NOMO-1 treated with dmso at 0.1 percent for 144 hours (cell line): Measurements from ENCODE around the gene UBXN10.

ENCODE experiments used
- DNase-seq: peaks from one replicate; lab custom pipeline; 2025; ENCODE audit not compliant: unreplicated experiment; lab: John Stamatoyannopoulos, UW

The UBXN10 gene, protein sequence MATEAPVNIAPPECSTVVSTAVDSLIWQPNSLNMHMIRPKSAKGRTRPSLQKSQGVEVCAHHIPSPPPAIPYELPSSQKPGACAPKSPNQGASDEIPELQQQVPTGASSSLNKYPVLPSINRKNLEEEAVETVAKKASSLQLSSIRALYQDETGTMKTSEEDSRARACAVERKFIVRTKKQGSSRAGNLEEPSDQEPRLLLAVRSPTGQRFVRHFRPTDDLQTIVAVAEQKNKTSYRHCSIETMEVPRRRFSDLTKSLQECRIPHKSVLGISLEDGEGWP

DNA sequence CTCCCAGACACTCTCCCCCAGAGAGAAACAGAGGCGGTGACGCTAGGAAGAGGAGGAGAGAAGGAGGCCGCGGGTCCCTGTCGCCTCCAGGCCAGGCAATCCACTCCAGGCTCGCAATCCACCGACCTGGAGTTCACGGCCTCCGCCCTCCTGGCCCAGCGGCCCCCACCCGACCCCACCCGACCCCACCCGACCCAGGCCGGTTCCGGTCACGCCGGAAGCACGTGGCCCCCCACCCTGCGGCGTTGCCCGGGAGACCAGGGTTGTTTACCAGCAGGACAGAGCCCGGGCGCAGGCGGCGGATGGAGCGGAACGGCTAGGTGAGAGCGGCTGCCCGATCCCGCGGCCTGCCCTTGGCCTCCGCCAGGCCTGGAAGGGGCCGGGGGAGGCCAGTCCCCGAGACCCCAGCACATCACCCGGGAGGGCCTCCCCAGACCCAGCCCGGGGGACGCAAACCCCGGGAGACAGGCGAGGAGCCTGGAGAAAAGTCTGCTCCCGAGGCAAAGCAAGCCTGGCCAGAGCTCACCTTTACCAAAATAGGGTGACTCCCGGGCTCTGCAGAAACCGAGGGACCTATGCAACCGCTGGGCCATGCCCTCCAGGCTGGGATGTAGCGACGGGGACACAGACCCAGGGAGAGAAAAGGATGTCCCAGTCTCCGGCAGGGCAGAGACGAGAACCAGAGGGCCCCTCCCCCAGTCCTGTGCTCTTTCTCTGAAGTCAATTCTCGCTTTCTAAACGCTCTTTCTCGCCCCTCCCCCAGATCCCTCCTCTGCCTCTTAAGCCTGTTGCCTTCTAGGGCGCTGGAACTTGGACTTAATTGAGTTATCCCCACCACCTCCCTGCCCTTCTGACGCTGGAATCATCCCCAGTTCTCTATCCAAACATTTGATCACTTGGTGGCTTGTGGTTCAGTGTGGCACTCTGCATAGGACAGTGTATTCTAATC lies at the start of gene UBXN10, which contains the start of gene PLA2G2C:
TSS of gene UBXN10 (plus strand) at position 263 of the 949 bp plus-strand sequence. CDS start 4,466 bp downstream, outside the sequence.
TSS of gene PLA2G2C (minus strand) at position 685 of the 949 bp plus-strand sequence. CDS start 9,155 bp downstream, outside the sequence.
- no peak for DNase-seq

DNA sequence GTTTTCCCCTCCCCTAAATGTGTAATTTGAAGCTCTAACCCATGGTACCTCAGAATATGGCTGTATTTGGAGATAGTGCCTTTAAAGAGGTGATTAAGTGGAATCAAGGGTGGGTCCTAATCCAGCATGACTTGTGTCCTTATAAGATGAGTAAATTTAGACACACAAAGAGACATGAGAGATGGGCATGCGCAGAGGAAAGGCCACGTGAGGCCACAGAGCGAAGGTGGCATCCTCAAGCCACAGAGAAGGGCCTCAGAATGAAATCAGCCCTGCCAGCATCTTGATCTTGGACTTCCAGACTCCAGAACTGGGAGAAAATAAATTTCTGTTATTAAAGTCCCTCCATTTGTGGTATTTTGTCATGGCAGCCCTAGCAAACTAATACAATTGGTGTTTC lies 49.6 kb upstream of the UBXN10 start:
- DNase-seq = no peak

DNA sequence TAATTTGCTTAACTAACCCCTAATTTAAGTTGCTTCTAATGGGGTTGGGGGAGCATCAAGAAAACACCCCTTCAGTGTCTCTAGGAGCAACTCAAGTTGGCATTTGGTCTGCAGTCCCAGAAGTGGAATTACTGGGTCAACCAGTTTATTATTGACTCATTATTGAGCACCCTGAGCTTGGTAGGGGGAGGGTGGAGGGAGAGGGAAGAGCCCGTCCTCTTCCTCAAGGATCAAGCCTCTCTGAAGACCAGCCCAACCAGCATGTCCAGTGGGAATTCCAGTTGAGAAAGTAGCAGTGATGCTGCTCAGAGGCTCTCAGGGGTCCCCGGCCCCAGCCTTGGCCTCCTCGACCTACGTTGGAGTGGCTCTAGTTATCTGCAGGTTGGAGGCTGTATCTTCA lies 48.8 kb upstream of the UBXN10 start:
- no peak for DNase-seq

DNA sequence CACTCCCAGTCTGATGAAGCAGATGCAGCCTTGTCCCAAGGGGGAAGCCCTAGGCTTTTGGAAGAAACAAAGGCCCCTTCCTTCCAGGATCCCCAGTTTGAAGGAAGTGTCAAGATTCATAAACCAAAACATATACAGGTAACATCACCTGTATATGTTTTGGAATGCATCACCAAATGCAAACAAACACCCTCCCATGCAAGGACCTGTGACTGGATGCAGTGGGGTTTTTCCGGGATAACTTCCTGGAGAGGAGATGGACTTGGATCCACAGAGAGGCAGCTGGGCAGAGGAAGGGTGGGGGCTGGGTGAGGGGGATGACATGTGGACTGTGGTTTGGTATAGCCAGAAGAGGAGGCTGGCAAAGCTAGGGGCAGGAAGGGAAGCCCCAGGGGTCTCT lies 48.3 kb upstream of the UBXN10 start:
- DNase-seq = no peak

DNA sequence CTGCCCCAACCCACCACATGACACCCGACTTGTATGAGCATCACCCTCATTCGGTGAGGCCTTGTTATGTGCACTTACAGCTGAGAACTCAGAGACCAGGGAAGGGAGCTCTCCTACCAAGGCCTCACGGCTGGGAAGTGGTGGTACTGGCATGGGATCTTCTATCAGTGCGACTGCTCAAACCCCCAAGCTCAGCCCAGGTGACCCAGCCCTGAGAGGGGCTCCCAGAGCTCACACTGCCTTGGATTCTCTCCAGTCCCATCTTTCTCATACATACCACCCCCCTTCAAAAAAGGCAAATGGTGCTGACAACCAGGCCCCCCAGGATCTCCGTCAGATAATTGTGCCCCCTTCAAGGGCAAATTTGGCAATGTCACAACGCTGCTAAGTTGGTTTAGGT lies 47.5 kb upstream of the UBXN10 start:
- DNase-seq = no peak

DNA sequence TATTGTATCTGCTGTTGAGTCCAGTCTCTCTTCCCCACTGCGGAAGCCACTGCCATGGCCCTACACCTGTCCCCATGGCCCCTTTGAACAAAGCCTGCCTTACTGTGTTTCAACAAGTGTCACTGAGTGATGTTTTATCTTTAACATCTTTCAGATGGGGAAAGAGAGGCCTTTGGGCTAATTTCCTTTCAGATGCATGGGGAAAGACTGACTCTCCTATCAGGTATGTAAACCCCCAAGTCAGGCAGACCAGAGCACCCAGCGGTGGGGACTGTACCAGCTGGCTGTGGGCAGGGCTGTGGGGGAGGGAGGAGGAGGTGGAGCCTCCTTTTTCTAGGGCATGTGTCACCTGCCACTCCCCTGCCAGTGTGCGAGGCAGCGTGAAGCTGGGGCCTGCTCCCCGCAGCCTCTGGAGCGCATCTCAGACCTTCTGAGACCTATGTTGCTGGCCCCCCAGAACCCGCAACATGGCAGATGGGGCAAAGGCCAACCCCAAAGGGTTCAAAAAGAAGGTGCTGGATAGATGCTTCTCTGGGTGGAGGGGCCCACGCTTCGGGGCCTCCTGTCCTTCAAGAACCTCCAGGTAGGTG lies 46.8 kb upstream of the UBXN10 start, which contains the start of gene PLA2G2F:
TSS of gene PLA2G2F (plus strand) at position 363 of the 590 bp plus-strand sequence. CDS start at position 468, 105 bp downstream.
- no peak for DNase-seq

DNA sequence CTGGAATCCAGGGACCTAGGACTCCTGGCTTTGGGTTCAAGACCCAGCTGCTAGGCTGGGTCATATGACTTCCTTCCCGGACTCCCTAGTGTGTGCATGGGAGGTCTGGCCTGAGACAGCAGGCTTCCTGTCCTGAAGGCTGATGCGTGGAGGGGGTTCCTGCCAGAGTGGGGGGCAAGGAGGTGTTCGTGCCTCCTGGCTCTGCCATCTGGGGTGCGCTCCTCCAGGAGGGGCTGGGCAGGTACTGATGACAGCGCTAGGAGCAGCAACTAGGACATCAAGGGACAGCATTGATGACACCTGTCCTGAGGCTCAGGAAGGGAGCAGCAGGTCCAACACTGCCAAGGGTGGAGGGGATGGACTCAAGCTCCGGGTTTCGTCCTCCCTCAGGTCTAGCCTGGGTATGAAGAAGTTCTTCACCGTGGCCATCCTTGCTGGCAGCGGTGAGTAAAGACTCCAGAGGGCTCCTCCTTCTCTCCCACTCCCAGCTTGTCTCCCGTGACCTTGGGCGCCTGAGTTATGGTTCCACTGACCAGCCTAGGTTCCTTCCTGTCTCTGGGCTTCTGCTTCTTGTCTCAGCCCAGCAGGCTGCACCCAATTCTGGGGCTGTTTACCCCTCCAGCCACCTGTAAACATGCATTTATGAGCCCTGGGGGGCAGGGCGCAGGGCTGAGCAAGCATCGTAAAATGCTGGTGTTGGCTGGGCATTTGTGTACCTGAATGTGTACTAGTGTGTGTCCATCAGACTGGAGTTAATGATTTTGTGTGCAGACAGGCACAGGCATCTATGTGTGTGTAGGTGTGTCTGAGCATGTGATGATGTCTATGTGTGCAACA lies 45.9 kb upstream of the UBXN10 start:
- DNase-seq = no peak

DNA sequence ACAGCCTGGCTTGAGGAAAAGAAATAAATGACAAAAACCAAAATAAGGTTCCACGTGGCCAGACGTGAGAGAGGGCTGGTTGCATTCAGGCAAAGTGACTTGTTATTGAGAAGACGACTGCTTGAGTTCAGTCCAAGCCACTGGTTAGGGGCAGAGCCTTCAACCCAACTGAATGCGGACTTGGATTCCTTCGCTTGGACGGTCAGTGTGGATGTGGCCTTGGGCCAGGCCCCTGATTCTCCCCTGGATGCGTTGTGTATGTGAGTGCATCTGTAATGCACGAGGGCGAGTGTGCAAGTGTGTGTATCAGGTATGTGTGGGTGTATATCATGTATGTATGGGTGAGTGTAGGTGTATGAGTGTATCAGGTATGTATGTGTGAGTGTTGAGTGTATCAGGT lies 44.9 kb upstream of the UBXN10 start:
- no peak for DNase-seq

DNA sequence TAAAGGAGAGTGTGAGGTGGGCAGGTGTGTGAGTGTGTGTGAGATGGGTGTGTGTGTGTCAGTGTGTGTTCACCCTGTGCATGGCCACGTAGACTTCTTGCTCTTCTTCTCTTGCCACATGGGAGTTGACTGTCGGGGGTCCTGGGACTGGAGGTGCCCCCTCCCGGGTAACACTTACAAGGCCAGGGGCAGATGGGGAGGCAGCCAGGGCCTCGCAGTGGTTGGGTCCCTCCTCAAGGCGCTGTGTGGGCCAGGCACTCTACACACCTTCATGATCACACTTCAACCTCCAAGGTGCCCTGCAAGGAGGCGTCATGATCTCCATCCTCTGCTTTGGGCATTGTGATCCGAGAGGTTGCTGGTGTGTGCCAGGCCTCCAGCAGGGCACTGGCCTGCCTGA lies 44.4 kb upstream of the UBXN10 start:
- DNase-seq = no peak

DNA sequence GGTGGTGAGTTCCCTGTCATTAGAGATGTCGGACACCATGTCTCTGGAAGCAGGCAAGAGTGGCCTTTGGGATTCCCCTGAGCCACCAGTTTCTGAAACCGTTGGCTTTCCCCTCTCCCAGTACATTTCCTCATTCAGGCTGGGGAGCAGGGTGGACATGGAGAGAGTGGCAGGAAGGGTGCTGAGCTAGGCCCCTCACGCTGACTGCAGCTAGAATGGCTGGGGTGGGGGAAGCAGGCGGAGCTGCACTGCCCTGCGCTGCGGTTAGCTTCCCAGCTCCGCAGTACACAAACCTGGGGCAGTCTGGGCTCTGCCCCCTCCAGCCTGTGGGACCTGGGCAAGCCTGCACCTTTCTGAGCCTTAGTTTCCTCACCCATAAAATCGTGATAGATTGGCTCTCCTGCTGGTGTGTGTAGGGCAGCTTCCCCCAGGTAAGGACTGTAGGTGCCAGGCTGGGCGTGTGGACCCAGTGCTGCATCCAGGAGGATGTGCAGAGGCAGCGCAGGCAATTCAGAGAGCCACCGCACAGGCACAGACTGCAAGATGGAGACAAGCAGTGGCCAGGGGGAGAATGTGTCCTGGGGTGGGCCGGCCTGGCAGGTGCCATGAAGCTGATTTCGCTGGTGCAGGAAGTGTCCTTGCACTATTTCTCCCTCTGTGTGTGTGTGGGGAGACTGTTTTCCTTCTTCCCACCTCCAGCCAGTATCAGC lies 43.7 kb upstream of the UBXN10 start:
- no peak for DNase-seq

DNA sequence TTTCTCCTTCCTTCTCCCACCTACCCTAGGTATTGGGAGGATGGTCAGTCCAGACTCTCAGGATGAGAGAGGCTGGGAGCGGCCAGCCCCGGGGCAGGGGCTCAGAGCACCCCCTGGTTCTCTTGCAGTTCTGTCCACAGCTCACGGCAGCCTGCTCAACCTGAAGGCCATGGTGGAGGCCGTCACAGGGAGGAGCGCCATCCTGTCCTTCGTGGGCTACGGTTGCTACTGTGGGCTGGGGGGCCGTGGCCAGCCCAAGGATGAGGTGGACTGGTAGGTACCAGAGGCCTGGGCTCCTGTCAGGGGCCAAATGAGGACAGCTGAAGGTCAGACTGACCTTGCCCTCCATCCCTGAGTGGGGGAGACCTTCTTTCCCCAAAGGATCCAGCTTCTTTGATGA lies 42.6 kb upstream of the UBXN10 start:
- no peak for DNase-seq

DNA sequence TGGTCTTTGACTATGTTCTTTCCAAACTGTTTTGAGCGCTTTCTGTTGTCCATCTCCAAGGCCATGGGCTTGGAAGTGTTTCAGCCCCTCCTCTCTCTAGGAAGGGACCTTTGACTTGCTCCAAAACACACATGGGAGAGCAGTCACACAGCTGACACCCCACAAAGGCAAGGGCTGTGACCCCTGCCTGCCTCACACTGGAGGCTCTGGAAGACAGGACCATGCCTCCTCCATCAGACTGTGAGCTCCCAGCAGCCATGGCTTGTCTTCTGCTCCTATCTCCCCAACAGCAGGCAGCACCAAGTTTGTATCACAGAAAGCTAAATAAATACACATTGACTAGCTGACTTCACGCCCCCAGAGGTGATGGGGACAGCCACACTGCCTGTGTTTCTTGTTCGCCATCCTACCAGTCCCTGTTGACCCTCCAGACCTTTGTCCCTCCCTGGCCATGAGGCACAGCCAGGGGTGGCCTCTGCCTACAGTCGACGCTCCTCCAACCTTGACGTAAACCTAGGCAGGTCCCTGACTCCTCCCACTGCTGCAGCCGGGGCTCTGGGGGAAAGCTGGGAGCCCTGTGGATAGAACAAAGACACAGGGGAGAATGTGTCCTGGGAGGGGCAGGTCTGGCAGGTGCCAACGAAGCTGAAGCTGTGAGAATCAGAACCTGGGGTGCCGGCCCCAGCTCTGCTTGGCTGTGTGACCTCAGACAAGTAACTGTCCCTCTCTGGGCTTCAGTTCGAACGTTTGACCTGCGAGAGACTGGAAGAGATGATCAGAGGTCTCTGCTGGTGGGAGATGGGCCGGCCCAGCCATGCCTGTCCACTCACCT lies 41.9 kb upstream of the UBXN10 start:
- no peak for DNase-seq

DNA sequence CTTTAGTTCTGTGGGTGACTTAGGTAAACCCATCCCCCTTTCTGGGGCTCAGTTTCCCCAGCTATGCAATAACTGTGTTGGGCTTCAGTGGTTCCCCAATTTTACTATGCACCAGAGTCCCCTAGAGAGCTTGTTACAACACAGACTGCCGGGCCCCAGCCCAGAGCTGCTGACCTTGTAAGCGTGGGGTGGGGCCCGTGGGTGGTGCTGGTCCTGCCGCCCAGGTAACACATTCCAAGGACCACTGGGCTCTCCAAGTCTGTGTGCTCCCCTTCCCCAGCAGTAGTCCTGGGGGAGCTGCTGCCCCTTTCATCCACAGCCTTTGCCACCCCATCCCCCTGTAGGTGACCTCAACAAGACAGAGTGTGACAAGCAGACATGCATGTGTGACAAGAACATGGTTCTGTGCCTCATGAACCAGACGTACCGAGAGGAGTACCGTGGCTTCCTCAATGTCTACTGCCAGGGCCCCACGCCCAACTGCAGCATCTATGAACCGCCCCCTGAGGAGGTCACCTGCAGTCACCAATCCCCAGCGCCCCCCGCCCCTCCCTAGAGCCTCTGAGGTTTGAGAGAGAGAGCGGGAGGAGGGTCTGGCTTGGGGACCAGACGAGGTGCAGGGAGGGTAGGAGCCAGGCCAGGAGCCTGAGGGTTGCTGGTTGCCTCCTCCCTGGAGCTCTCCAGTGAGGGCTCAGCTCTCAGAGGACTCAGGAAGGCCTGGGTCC lies 37.9 kb upstream of the UBXN10 start:
- DNase-seq = no peak

DNA sequence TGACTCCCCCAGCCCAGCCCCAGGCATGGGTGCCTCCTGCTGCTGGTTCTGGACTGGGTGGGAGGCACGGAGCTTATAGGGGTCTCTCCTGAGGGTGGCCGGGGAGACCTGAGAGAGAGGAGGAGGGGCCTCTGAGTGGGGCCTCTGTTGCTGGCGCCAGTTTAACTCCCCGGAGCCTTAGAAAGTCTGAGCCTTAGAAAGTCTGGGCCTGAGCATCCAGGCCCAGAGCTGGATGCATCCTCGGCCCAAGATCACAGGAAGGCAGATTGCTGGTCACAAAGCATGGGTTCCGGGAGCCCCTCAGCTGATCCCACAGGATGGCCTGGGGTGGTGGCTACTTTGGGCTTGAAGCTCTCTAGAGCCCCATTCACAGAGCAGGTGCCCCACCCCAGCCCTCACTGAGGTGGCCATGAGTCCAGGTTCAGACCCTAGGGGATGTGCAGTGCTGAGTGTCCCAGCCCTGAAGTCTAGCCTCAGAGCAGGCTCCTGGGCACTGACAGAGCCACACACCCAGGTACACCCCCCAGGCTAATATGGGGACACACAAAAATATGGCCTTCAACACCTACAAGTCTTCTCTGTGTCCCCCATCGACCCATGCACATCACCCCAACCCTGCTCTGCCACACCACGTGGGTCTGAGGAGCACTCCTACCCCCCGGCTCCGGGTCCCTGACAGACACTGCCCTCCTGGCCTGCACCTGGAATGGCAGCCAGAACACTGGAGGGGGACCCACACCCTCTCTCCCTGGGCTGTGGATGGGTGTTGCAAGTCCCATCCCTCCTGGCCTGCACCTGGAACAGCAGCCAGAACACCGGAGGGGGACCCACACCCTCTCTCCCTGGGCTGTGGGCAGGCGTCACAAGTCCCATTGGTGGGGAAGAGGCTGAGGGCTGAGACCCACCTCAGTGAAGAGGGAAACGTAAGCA lies 37.1 kb upstream of the UBXN10 start:
- no peak for DNase-seq

DNA sequence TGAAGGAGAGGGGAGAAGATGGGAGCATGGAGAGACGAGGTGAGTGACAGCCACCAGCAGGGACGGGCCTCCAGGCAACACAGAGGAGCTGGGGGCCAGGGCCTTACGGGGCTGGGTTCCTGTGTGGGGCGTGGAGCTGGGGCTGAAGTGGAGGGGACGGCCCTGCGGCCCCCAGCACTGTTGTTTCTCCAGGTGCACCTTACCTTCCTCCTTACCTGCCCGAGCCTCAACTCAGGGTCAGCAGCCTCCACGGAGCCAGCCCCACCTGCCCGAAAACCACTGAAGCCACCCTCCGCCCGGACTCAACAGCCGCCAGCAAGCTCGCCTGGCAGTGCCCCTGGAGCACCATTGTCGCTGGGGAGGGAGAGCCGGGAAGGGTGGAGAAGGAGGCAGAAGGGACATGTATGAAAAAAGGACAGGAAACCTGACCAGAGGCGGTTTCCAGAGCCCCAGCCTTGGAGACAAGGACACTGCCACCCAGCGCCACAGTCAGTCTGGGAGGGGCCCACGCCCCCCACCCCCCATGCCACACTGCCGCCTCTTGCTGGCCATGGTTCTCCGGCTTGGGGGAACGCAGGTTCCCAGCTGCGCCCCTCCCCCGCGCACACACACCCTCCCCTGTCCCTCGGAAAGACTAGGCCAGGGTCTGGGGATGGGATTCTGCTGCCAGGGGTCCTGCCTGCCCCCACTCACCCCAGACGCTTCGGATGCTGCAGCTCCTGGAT lies 36.1 kb upstream of the UBXN10 start:
- no peak for DNase-seq

DNA sequence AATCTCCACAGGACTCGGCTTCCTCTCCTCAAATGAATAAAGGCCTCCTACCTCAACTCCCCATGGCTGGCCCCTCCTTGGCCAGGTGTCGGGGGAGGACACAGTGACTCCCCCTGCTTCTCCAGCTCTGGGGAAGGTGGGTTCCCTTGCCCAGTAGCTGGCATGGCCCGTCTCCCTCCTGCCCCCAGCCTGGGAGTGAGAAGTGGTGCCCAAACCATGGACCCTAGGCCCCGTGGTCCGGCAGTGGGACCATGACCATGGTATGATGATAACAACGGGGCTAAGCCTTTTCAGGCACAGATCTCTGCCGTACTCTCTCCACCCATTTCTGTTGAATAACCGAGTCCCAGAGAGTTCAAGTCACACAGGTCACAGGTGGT lies 35.6 kb upstream of the UBXN10 start:
- DNase-seq = no peak

DNA sequence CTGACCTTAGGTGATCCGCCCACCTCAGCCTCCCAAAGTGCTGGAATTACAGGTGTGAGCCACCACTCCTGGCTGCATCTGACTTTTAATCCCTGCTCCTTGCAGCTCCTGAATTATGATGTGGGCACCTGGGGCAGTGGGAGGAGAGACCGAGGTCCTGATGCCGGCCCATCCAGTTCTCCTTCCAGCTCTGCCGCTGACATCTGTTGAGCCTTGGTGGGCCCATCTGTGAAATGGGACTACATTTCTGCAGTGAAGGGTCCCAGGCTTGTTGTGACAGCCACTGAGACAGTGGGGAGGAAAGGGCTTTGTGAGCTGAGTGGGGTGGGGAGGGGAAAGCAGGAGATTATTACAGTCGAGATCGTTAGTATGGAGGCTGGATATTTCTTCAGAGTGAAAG lies 34.9 kb upstream of the UBXN10 start:
- no peak for DNase-seq
